TTC549 (cell line): ENCODE data around the gene FKBP1A.
"Not testable (repeated sequence)": the region's sequence is repeated elsewhere in the genome, so short reads cannot be mapped to it uniquely, and the experiment has no call there.

Experiments
- FAIRE-seq: peaks from 2 replicates; lab custom pipeline; 2012; peaks lifted over from hg19 to GRCh38; lab: Jason Lieb, UNC

The FKBP1A gene

DNA sequence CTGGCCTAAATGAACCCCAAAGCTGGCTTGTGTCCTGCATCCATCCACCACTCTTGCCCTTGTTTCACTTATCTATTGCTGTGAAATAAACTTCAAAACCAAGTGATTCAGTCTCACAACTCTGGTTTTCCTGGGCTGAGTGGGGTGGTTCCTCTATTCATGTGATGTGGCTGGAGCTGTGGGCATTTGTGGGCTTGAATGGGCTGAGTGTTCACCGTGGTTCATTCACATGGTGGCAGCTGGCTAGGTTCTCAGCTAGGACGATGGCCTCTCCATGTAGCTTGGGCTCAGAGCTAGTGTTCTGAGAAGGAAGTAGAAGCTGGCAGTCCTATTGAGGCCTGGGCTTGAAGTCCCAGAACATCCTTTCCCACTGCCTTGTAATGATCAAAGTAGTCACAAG, 30.4 kb downstream of the FKBP1A start:
- FAIRE-seq: no peak

DNA sequence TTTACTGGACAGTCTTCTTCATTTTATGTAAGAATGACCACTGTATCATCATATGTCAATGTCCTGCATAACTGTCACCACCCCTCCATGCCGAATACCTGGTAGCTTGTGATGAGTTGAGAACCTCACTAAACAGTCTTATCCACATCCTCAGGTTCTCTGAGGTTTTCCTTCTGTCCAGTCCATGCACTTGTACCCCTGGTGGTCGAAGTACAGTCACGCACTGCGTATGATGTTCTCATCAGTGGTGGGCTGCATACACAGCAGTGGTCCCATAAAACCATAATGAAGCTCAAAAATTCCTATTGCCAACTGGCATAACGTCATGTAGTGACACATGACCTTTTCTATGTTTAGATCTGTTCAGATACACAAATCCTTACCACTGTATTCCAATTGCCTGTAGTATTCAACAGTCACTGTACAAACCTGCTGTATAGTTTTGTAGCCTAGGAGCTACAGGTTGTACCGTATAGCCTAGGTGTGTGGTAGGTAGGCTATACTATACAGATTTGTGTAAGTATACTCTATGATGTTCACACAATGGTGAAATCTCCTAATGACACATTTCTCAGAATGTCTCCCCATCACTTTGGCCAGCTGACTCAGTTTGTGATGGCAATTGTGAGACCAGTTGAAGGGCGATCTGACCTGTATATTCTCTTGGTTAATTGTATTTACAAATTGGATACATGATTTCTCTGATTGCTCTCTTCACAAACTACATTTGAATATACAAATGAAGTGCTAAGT, 32.6 kb downstream of the FKBP1A start:
- FAIRE-seq: no peak

DNA sequence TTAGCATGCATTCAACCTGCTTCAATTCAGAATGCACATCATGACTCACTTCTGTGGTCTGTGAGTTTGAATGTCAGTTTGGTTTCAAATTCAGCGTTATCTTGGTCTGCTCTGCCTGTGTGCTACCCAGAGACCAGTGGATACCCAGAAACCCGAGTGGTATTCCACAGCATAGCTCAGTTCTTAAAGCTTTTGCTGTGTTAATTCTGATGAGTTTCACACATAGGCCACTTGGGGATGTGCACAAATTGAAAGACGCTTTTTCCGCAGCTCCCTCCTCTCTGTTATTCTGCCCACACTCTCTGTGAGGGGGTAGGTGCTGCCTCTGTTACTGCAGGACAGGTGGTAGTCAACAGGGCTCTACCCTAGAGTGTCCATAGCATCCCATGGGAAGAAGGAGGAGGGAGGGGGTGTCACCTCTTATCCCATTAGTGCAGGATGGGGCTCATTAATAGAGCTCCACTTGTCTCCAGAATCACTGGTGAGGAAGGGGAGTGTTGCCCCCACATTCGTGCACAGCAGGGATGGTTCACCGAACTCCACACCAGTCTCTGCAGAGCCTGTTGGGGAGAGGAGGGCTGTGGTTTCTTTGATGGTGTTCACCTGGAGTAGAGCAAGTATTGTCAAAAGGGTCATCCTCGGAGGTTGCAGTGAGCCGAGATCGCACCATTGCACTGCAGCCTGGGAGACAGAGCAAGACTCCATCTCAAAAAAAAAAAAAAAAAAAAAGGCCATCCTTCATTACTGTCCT, 34.8 kb downstream of the FKBP1A start:
- FAIRE-seq: no peak

DNA sequence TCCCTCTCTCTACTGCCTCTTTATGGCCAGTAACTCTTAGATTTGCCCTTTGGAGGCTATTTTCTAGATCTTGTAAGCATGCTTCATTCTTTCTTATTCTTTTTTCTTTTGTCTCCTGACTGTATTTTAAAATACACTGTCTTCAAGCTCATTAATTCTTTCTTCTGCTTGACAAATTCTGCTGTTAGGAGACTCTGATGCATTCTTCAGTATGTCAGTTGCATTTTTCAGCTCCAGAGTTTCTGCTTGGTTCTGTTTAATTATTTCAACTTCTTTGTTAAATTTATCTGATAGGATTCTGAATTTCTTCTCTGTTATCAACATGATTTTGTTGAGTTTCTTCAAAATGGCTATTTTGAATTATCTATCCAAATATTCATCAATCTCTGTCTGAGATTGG, 38.9 kb downstream of the FKBP1A start:
- no peak for FAIRE-seq

DNA sequence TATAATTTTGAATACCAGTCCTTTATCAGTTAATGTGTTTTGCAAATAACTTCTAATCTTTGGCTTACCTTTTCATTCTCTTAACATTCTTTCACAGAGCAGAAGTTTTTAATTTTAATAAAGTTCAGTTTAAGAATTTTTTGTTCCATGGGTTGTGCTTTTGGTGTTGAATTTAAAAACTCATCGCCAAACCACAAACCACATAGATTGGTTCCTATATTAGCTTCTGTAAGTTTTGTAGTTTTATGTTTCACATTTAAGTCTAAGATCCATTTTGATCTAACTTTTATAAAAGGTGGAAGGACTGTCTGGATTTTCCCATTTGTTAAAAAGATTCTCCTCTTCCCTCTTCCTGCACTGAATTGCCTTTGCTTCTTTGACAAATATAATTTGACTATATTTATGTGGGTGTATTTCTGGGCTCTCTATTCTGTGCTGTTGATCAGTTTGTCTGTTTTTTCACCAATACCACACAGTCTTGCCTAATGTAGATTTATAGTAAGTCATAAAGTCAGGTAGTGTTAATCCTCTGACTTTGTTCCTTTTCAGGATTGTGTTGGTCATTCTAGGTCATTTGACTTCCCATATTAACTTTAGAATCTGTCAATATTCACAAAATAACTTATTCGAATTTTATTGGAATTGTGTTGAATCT, 46.4 kb downstream of the FKBP1A start:
- no peak for FAIRE-seq

GRCh38 chr20:1345756-1346093, 47.1 kb downstream of the FKBP1A start:
- FAIRE-seq: no peak

GRCh38 chr20:1345030-1345755, 47.7 kb downstream of the FKBP1A start:
- FAIRE-seq: no peak

DNA sequence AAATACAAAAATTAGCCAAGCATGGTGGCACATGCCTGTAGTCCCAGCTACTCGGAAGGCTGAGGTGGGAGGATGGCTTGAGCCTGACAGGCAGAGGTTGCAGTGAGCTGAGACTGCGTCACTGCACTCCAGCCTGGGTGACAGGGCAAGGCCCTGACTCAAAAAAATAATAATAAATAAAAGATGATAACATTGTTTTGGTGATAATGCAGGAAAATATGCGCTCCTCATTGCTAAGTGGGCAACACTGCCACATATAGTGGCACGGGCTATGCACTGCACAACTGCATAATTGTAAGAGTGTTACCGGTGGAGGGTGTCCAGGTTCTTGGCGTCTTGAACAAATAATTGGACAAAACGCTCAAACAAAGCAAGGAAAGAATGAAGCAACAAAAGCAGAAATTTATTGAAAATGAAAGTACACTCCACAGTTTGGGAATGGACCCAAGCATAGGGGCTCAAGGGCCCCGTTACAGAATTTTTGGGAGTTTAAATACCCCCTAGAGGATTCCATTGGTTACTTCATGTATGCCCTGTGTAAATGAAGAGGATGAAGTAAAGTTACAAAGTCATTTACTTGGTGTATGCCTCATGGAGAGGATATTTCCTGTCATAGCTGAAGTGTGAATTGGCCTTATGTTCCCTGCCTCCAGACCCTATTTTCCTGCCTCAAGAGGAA, 49.3 kb downstream of the FKBP1A start:
- FAIRE-seq: not testable (repeated sequence)

GRCh38 chr20:1341561-1342265, 51.1 kb downstream of the FKBP1A start:
- FAIRE-seq: no peak

DNA sequence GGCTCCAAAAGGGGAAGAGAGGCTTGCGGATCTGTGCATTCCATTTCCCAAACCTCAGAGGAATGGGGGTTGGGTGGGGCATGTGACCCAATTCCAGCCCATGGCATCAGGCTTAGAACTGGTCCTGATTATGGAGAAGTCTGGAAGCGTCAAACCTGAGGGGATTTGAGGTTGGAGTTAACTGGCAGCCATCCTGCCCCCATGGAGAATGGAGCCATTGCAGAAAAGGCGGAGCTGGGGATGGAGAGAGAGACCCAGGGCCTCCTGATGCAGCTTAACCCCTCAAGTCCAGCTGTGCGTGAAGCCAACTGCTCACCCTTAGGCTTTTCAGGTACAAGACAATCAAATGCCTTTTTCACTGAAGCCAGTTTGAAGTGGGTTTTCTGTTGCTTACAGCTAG, 54.1 kb downstream of the FKBP1A start:
- FAIRE-seq: no peak

GRCh38 chr20:1338096-1338495, 54.8 kb downstream of the FKBP1A start:
- FAIRE-seq: no peak

DNA sequence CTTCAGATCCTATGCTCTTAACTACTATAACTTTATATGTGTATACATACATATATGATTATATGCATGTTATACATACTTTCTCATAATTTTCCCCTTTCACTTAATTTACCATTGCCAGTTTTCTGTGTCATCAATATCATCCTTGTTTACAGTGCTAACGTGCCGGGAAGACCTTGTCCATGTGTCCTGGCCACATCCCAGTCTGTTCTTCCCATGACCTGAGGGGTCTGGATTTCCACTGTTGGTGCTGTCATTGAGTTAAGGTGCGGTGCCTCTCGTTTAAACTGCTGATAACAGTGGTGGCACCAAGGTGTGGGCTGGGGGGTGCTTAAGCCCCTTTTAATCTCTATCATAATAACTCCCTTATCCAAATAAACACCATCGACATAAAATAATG, 55.4 kb downstream of the FKBP1A start:
- no peak for FAIRE-seq

- no peak for FAIRE-seq
Observed at GRCh38 chr20:1336699-1337367, 56.0 kb downstream of the FKBP1A start.

DNA sequence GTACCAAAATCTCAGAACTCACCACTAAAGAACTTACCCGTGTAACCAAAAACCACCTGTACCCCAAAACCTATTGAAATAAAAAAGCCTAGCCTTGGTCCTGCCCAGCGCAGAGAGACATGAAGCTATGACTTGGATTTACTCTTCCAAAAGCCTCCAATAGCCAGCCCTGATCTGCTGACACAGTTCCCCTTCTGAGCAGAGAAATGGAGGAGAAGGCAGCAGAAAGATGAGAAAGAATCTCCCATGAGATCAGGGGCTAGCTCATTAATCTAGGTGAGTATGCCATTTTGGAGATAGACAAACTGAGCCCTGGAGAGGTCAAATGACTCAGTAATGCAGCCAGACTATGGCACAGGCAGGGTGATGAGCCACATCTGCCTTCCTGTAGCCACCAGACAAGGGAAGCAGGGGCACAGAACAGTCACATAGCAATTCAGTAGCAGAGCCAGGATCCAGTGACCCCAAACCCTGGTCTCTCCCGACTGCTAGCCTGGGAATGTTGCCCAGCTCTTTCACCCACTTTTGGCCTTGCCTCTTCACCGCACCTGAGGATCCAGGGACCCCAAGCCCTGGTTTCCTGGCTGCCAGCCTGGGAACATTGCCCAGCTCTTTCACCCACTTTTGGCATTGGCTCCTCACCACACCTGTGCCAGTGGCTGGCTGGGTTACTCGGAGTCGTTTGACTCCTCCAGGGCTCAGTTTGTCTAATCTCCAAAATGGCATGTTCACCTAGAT, 56.7 kb downstream of the FKBP1A start:
- no peak for FAIRE-seq

GRCh38 chr20:1334761-1335160, 58.1 kb downstream of the FKBP1A start:
- FAIRE-seq: no peak

DNA sequence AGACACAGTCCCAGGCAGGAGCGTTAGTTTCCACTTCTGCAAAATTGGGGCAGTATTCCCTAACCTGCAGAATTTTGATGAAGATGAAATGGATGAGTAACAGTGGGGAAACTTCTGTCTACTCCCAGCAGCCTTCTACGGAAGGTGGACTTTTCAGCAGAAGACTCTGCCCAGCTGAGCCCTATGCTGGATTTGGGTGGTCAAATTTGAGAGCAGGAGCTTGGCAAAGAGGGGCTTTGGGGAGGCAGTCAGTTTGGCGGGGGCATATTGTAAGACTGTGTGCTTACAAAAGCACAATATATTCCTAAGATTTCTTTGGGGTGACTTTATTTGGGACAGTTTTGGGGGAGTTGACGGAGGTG, 58.5 kb downstream of the FKBP1A start:
- no peak for FAIRE-seq

- FAIRE-seq: no peak
Observed at GRCh38 chr20:1333462-1334369, 59.1 kb downstream of the FKBP1A start.

GRCh38 chr20:1332749-1333300, 60.0 kb downstream of the FKBP1A start:
- FAIRE-seq: no peak
